Urinary bladder (tissue), 4 donors: ENCODE measurements around the gene TPGS1. TPM values are rescaled to one million over a fixed set of nuclear protein-coding genes. Genes with fewer than 3 reads are reported as not detected.

Experiments
- DNase-seq: peaks from one replicate; pipeline ENCODE4 v3.0.0-alpha.2; 2015; ENCODE audit errors: extremely low spot score
- H3K27ac ChIP-seq: one replicate; pipeline ENCODE4 v1.5.1; 2013; ENCODE audit warnings: low read depth, mild to moderate bottlenecking, moderate library complexity
- H3K36me3 ChIP-seq: one replicate; pipeline ENCODE4 v1.6.1; 2013; ENCODE audit warnings: mild to moderate bottlenecking, moderate library complexity; ENCODE audit not compliant: insufficient read depth
- H3K4me1 ChIP-seq: one replicate; pipeline ENCODE4 v1.6.1; 2013; ENCODE audit warnings: mild to moderate bottlenecking, moderate library complexity; ENCODE audit not compliant: insufficient read depth
- H3K4me3 ChIP-seq: one replicate; pipeline ENCODE4 v1.5.1; 2013; ENCODE audit warnings: low read depth, low read length
- WGBS: extraction: QIAGEN DNeasy Blood & Tissue Kit; methylation state at CpG from one replicate; pipeline ENCODE4 v1.1.7; 2013; 5-methylcytosine and 5-hydroxymethylcytosine counted together
- polyA plus RNA-seq: library from polyadenylated mRNA; stranded (reverse); fragments of 200-250 nt; gene quantifications from one replicate; pipeline ENCODE4 v1.2.3, GENCODE V29; 2013
- total RNA-seq: library from RNA; depleted of rRNA; stranded (reverse); fragments of >200 nt; gene quantifications from one replicate; pipeline ENCODE4 v1.2.3, GENCODE V29; 2014
- donor health status: healthy with polysubstance abuse.
- donor health status: healthy.

TPGS1 gene
- total RNA-seq: 9.3 TPM
- 30.3 TPM for polyA plus RNA-seq

DNA sequence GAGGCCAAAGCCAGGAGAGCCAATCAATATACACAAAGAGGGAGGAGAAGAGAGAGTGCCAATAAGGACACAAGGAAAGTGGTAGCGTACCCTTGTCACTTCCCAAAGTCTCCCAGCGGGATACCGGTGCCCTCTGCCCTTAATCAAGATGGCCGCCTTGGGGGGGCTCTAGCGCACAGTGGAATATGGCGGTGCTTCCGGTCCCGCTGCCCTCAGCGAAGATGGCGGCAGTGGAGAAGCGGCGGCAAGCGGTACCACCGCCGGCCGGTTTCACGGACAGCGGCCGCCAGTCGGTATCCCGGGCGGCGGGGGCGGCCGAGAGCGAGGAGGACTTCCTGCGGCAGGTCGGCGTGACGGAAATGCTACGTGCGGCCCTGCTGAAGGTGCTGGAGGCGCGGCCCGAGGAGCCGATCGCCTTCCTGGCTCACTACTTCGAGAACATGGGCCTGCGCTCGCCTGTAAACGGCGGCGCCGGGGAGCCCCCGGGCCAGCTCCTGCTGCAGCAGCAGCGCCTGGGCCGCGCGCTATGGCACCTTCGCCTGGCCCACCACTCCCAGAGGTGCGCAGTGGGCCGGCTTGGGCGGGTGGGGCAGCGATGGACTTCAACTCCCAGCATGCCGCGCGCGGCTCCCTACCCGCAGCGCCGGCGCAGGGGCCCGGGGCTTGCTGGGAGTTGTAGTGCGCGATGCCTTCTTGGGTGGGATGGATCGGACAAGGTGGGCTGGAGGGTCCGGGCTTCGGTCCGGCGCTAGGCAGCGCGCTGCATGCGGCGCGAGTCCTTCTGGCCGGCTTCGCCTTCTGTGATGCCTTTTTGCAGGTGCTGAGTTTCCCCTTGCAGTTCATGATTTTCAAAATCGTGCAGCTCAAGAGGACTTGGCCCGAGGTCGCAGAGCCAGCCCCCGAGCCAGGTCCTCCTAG lies at the start of gene TPGS1:
Gene TPGS1, plus strand, starts transcription at position 212 of the 918 bp plus-strand sequence. Its CDS starts 10 bp downstream, at position 222.
- no peak for DNase-seq
- Histone ChIP-seq H3K4me3 (peak within 1 kb of the TSS; percentile 91), H3K4me1 (no peaks in the 10 kb centered on the region), H3K27ac (peak within 1 kb of the TSS; percentile 76), H3K36me3 (no peaks in the 10 kb centered on the region)
- under 1% methylated on average over 81 of the region's 81 CpGs for WGBS

GRCh38 chr19:457636-458035 lies 49.7 kb upstream of the TPGS1 start:
- no peak for DNase-seq

DNA sequence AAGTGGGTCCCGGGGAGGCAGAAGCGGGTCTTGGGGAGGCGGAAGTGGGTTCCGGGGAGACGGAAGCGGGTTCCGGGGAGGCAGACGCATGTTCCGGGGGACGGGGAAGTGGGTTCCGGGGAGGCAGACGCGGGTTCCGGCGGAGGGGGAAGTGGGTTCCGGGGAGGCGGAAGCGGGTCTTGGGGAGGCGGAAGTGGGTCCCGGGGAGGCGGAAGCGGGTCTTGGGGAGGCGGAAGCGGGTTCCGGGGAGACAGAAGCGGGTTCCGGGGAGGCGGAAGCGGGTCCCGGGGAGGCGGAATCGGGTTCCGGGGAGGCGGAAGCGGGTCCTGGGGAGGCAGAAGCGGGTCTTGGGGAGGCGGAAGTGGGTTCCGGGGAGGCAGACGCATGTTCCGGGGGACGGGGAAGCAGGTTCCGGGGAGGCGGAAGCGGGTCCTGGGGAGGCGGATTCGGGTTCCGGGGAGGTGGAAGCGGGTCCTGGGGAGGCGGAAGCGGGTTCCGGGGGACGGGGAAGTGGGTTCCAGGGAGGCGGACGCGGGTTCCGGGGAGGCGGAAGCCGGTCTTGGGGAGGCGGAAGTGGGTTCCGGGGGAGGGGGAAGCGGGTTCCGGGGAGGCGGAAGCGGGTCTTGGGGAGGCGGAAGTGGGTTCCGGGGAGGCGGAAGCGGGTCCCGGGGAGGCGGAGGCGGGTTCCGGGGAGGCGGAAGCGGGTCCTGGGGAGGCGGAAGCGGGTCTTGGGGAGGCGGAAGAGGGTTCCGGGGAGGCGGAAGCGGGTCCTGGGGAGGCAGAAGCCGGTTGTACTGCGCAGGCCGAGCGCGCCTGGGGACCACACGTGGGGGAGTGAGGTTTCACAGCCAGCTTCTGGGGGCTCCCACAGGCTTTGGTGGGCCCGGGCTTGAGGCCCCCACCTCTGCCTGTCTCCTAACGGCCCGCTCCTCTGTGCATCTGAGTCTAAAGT lies 48.9 kb upstream of the TPGS1 start:
- Histone ChIP-seq H3K4me1 (peaks cover 2% of the 10 kb centered on the region), H3K36me3 (no peaks in the 10 kb centered on the region), H3K4me3 (no peak overlapping the region), H3K27ac (no peak overlapping the region)
- no peak for DNase-seq
- 96% methylated on average over 89 of the region's 89 CpGs for WGBS

More at GRCh38 chr19:457636-458035, 49.7 kb upstream of the TPGS1 start:
- 96% methylated on average over 30 of the region's 30 CpGs for WGBS
- Histone ChIP-seq H3K27ac (no peak overlapping the region), H3K4me3 (no peak overlapping the region), H3K4me1 (peaks cover 2% of the 10 kb centered on the region), H3K36me3 (no peaks in the 10 kb centered on the region)

- H3K4me1 ChIP-seq: peaks cover 2% of the 10 kb centered on the region
- DNase-seq: no peak
- WGBS: 1% methylated on average over 66 of the region's 66 CpGs
- peak overlapping the region; percentile 72 for H3K4me3 ChIP-seq
- H3K27ac ChIP-seq: peak overlapping the region; percentile 67
- no peaks in the 10 kb centered on the region for H3K36me3 ChIP-seq
These were observed 47.4 kb upstream of the TPGS1 start for GRCh38 chr19:459724-460511.

DNA sequence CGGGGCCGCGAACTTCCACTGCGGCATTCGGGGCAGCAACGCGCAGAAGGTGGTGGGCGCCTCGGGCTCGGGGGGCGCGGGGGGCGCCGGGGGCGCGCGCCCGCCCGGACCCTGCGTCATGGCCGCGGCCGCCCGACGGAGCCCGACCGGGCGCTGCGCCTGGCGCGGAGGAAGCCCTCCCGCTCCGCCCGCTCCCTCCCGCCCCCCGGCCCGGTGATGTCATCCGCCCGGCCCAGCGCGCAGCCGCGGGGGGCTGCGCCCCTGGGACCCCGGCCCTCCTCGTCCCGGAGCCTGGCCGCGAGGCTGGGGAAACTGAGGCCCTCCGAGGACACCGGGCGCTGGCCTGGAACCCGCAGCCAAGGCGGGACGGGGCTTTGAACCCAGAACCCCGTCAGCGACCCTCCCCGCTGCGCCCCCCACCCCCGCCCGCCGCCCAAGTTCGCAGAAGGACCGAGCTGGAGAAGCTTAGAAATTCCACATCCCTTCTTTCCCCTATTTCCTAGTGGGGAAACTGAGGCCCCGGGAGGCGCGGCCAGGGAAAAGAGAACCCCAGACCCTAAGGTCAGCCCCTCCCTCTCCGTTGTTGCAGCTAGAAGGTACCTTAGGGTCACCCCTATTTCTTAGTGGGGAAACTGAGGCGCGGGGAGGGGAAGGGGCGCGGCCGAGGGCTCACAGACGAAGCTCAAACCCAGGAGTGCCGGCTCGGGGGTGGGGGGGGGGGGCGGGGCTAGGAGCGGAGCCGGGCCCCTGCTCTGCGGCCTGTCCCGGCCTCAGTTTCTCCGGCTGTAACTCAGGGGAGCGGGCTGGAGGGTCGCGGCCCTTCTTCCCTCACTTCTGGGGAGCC lies 46.2 kb upstream of the TPGS1 start, which contains the start of gene SHC2:
Gene SHC2, minus strand, starts transcription at position 157 of the 844 bp plus-strand sequence. Its CDS starts 37 bp downstream, at position 120.
- WGBS: 2% methylated on average over 85 of the region's 85 CpGs
- H3K27ac ChIP-seq: peak within 1 kb of the TSS; percentile 67
- no peak for DNase-seq
- no peaks in the 10 kb centered on the region for H3K36me3 ChIP-seq
- peak within 1 kb of the TSS; percentile 72 for H3K4me3 ChIP-seq
- H3K4me1 ChIP-seq: peaks cover 2% of the 10 kb centered on the region

GRCh38 chr19:461721-462551 lies 45.4 kb upstream of the TPGS1 start:
- 6% methylated on average over 60 of the region's 60 CpGs for WGBS
- Histone ChIP-seq H3K27ac (no peak overlapping the region), H3K4me3 (peak overlapping the region; percentile 29), H3K36me3 (no peaks in the 10 kb centered on the region), H3K4me1 (peaks cover 2% of the 10 kb centered on the region)
- DNase-seq: no peak

DNA sequence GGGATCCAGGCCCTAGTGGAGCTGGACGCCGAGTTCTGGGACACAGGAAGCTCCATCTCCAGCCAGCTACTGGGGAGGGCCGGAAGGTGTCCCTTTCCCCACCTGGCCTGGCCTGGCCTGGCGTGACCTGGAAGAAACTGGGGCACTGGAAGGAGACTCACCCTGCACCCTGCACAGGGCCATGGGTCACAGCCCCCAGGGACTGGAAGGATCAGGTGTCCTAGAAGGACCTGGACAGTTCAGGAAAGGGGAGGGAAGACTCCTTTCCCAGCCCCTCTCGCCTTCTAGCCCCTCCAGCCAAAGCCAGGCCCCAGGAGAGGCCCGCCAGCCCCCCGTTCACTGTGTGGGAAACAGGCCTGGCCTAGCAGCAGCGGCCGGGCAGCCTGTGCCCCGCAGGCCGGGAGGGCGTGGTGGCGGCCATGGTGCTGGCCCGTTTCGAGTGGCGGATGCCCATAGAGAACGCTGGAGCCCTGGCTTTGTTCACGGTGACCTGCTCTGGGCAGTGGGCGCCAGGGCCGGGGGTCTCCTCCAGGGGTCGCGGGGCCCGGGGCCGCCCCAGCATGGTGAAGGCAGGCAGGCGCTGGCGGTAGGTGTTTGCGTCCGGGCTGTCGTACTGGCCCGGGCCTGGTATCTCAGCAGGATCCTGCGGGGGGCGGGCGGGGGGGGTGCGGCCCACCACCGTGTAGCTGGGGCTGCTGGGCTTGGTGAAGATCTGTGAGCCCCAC lies 43.7 kb upstream of the TPGS1 start:
- H3K4me1 ChIP-seq: peaks cover 2% of the 10 kb centered on the region
- no peaks in the 10 kb centered on the region for H3K36me3 ChIP-seq
- DNase-seq: no peak
- H3K4me3 ChIP-seq: no peak overlapping the region
- H3K27ac ChIP-seq: no peak overlapping the region
- WGBS: 82% methylated on average over 35 of the region's 35 CpGs

GRCh38 chr19:464208-464545 lies 43.1 kb upstream of the TPGS1 start:
- Histone ChIP-seq H3K27ac (no peak overlapping the region), H3K4me1 (peaks cover 2% of the 10 kb centered on the region), H3K4me3 (no peak overlapping the region), H3K36me3 (no peaks in the 10 kb centered on the region)
- no peak for DNase-seq
- WGBS: 94% methylated on average over 9 of the region's 9 CpGs

DNA sequence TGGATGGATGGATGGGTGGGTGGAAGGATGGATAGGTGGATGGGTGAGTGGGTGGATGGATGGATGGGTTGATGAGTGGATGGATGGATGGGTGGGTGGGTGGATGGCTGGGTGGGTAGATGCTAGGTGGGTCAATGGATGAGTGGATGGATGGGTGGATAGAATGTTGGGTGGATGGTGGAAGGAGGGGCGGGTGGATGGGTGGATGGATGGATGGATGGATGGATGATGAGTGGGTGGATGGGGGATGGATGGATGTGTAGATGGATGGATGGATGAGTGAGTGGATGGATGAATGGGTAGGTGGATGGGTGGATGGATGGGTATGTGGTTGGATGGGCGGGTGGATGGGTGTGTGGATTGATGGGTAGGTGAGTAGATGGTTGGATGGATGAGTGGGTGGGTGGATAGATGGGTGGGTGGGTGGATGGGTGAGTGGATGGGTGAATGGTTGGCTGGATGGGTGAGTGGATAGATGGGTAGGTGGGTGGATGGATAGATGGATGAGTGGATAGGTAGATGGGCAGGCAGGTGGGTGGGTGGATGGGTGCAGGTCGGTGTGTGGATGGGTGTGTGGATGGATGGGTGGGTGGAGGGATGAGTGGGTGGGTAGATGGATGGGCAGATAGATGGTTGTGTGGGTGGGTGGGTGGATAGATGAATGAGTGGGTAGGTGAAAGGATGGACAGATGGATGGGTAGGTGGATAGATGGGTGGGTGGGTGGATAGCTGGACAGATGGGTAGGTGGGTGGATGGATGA lies 42.1 kb upstream of the TPGS1 start:
- no peak for DNase-seq
- Histone ChIP-seq H3K4me1 (no peaks in the 10 kb centered on the region), H3K36me3 (no peaks in the 10 kb centered on the region), H3K4me3 (no peak overlapping the region), H3K27ac (no peak overlapping the region)
- 94% methylated on average over 3 of the region's 3 CpGs for WGBS

DNA sequence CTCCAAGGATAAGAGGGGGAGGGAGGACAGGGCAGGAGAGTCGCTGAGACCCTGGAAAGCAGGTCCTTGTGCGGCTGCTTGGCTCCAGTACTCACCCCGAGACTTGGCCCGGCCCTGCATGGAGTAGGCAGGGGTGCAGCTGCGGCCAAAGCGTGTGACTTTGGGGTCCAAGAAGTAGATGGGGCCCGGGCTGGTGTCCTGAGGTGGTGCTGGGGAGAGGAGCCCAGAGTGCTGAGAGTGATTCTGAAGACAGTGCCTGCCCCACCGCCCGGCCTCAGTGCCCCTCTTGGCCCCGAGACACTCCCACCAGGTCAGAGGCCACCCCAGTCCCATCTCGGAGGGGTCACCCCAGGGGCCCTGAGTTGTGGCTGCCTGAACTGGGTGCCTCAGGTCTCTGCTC lies 39.7 kb upstream of the TPGS1 start:
- 82% methylated on average over 11 of the region's 11 CpGs for WGBS
- Histone ChIP-seq H3K36me3 (no peaks in the 10 kb centered on the region), H3K4me3 (no peak overlapping the region), H3K4me1 (no peaks in the 10 kb centered on the region), H3K27ac (no peak overlapping the region)
- no peak for DNase-seq
